AG09309 (cell line): ENCODE measurements around the gene TMEM121B.

Experiments used
- DNase-seq: peaks from one replicate; pipeline ENCODE4 v3.0.0-alpha.2; 2010; ENCODE audit warnings: low read depth
- H3K4me3 ChIP-seq: 2 replicates; pipeline ENCODE4 v1.5.1; 2011; ENCODE audit warnings: mild to moderate bottlenecking, low read depth, low read length, moderate library complexity; ENCODE audit not compliant: control insufficient read depth
- TF ChIP-seq, protein P1 (sequence below): IDR thresholded peaks from 2 replicates; pipeline ENCODE4 v1.5.1; 2011; ENCODE audit warnings: mild to moderate bottlenecking, low read depth, low read length, inconsistent platforms; ENCODE audit not compliant: insufficient read depth, control insufficient read depth; ENCODE audit errors: missing control alignments

Gene TMEM121B

DNA sequence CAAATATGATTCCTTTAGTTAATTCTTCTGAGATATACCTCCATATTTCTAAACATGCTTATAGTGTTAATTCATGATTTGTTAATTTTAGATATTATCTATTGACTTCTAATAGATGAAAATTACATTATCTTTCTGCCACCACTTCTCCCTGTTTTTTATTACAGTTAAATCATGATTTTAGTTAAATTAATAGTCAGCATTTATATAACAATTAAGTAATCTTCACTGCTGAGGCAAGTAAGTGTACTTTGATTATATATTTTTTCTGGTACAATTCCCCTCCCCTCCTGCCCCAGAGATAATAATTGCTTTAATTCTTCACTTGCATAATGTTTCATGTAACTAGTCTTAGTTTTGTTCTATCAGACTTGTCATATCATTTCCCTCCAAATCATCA lies 30.6 kb downstream of the TMEM121B start:
- no peak overlapping the region for H3K4me3 ChIP-seq
- DNase-seq: no peak
- TF ChIP-seq, protein P1, sequence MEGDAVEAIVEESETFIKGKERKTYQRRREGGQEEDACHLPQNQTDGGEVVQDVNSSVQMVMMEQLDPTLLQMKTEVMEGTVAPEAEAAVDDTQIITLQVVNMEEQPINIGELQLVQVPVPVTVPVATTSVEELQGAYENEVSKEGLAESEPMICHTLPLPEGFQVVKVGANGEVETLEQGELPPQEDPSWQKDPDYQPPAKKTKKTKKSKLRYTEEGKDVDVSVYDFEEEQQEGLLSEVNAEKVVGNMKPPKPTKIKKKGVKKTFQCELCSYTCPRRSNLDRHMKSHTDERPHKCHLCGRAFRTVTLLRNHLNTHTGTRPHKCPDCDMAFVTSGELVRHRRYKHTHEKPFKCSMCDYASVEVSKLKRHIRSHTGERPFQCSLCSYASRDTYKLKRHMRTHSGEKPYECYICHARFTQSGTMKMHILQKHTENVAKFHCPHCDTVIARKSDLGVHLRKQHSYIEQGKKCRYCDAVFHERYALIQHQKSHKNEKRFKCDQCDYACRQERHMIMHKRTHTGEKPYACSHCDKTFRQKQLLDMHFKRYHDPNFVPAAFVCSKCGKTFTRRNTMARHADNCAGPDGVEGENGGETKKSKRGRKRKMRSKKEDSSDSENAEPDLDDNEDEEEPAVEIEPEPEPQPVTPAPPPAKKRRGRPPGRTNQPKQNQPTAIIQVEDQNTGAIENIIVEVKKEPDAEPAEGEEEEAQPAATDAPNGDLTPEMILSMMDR: no peak

DNA sequence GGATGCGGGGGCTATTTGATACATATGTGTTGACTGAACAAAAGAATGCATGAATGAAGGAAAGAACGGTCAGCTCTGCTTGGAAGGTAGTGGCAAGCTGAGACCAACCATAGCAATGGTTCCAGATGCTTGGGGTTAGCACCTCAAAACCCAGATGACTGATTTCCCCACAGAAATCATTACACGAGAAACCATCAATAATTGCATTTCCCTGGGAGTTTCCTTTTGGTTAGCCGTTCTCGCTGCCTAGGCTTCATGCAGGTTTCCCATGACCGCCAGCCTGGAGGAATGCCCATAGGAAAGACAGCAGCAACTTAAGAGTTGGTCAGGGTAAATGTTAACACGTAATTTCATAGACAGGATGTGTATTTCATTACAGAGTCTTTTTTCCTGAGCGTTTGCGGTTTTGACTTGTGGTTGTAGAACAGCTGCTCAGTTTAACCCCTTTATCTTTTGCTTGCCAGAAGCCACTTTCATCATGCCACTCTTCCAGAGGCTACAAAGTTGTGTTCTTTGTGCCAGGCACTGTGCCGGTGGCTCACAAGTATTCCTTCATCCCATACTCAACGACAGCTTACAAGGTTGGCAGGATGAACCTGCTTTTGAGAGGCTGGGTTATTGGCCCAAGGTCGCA lies 33.5 kb downstream of the TMEM121B start:
- TF ChIP-seq, protein P1: no peak
- no peak overlapping the region for H3K4me3 ChIP-seq
- DNase-seq: peak; percentile 60

DNA sequence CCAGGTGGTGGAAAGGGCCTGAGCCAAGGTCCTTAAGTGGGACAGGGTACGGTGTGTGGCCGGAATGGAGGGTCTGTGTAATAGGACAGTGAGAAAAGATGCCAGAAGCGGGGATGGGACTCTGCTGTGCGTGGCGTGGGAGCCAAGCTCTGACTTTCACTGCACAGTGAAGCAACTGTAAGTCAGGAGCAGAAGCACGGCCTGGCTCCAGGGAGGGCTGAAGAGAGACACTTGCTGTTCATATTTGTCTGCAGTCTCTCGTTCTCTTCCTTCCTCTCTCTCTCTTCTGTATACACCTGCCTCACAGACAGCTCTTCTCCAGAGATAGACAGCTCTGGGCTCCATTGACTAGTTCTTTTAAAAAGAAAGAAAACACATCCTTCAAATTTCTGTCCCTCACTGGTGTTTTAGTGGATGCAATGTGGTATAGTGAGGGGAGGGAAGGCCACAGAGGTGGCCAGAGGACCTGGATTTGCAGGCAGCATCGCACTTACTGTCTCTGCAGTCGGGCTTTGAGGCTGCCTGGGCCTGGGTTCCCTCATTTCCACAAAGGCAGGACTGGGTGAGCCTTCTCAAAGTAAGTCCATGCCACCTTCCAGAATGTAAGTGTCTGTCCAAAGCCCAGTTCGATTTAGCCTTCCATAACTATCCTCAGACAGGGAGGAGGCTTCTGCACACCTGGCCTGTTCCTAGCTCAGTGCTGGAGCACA lies 34.2 kb downstream of the TMEM121B start:
- TF ChIP-seq, protein P1: no peak
- no peak overlapping the region for H3K4me3 ChIP-seq
- no peak for DNase-seq

DNA sequence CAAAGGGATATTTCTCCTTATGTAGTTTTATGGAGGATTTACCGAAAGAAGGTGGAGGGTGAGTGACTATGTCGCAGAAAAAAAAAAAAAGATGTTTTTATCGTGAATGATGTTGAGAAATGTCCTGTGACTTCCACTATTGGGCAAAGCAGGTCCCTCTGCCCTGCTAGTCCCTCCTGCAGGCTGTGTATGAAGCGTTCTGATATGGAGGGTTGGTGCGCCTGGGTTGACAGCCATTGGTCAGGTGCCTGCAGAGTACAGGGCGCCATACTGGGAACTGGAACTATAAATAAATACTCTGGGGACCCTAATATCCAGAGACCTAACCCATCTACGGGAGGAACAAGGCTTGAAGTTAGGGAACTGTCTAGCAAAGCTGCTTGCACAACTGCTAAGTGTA lies 34.9 kb downstream of the TMEM121B start:
- TF ChIP-seq, protein P1: no peak
- no peak for DNase-seq
- H3K4me3 ChIP-seq: no peak overlapping the region; the same call in 1 of the 2 replicates

DNA sequence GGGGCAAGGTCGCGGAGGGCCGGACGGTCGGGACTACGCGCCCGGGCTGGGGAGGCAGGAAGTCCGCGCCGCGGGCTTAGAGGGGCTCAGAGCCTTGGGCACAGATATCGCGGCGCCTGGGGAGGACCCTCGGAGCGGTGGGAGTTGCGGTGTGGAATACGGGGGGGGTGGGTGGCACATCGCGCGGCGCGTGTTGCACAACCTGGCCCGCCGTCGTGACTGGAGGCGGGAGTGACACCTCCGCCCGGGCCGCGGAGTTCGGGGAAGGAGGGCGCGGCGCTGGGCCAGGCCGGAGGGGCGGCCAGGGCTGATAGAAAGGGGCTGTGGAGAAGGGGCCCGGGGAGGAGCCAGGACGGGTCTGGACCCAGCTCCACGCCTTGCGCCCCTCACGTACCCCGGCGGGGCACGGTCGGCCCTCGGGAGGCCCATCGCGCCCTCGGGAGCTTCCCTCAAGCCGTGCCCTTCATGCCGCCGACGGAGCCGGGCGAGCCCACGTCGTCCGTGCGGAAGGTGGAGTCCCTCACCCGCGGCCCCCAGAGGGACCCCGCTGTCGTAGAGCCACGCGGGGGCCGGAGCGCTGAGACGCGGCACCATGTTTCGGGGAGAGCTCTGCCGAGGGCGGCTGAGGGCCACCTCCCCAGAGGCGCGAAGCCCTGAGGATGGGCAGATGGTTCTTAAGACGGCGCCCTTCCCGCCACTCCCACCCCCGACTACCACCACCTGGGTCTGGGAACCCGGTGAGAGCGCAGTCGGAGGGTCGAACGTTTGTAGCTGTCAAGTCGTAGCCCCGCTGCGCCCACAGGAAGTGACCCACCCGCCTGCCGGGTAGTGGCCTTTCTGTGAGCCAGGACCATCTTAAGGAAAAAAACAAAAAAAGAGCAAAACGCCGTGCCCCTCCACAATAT lies 35.6 kb downstream of the TMEM121B start:
- no peak for DNase-seq
- TF ChIP-seq, protein P1: no peak
- peak overlapping the region; percentile 73 for H3K4me3 ChIP-seq

DNA sequence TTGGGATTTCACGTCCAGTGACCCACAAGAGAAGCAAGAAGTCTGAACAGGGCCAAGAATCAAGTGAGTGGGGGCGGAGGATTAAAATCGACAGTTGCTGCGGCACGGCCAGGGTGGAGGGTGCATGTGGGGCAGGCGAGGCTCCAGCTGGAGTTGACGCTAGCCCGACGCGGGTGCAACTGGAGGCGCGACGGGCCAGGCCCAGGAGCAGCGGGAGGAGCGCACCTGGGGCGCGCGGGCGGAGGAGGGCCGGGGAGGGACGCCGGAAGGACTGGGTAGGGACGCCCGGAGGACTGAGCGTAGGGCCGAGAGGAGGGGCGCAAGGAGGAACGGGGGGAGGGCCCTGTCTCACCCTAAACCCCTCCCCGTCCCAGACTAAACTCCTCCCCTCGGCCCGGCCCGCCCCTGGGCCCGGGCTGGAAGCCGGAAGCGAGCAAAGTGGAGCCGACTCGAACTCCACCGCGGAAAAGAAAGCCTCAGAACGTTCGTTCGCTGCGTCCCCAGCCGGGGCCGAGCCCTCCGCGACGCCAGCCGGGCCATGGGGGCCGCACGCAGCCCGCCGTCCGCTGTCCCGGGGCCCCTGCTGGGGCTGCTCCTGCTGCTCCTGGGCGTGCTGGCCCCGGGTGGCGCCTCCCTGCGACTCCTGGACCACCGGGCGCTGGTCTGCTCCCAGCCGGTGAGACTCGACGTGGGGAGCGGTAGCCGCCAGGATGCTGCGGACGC lies 36.4 kb downstream of the TMEM121B start, which contains the start of gene IL17RA:
IL17RA (plus strand) TSS at position 447 of the 723 bp plus-strand sequence; CDS start at position 539, 92 bp downstream.
- H3K4me3 ChIP-seq: peak within 1 kb of the TSS; percentile 73
- TF ChIP-seq, protein P1: no peak
- DNase-seq: peak; percentile 29
